OCI-LY3 (cell line): ENCODE results near the gene SNAP25.

Experiments used
- CTCF ChIP-seq: fragments of 200-600, 300-600 bp; sonication (generic); IDR thresholded peaks from 2 replicates; pipeline ENCODE4 v1.5.1; 2014; ENCODE audit warnings: antibody characterized with exemption, low read length, low read depth
- EZH2phosphoT487 ChIP-seq: fragments of 200-600 bp; shearing (Covaris generic); IDR thresholded peaks from 2 replicates; pipeline ENCODE4 v1.6.1; 2018; ENCODE audit warnings: antibody characterized with exemption, mixed run types, low read depth

- TF ChIP-seq CTCF = no peak
- TF ChIP-seq EZH2phosphoT487 = no peak
Measured at GRCh38 chr20:10303852-10304251, 85.2 kb downstream of the SNAP25 start.
